Type B pancreatic cell (in vitro differentiated cells): ENCODE results near the gene MTA3. TPM values are rescaled to one million over a fixed set of nuclear protein-coding genes. Genes with fewer than 3 reads are reported as not detected.

Experiments used
- DNase-seq: peaks from one replicate; pipeline ENCODE4 v3.0.0; 2021; ENCODE audit warnings: mixed read lengths; ENCODE audit not compliant: unreplicated experiment; ENCODE audit errors: extremely low spot score
- H3K27ac Mint-ChIP-seq: 2 replicates; pipeline ENCODE4 v1.8.0; 2021; ENCODE audit warnings: mild to moderate bottlenecking, mixed read lengths
- H3K27me3 Mint-ChIP-seq: 2 replicates; pipeline ENCODE4 v1.8.0; 2021; ENCODE audit warnings: mixed read lengths
- H3K36me3 Mint-ChIP-seq: 2 replicates; pipeline ENCODE4 v1.8.0; 2021; ENCODE audit warnings: mixed read lengths
- H3K4me1 Mint-ChIP-seq: one replicate; pipeline ENCODE4 v1.8.0; 2021; ENCODE audit warnings: mixed read lengths; ENCODE audit not compliant: unreplicated experiment
- H3K4me3 Mint-ChIP-seq: 2 replicates; pipeline ENCODE4 v1.8.0; 2021; ENCODE audit warnings: mild to moderate bottlenecking, mixed read lengths
- H3K9me3 Mint-ChIP-seq: 2 replicates; pipeline ENCODE4 v1.8.0; 2021; ENCODE audit warnings: mixed read lengths
- CTCF ChIP-seq: fragments of 200-600 bp; sonication (generic); conservative IDR thresholded peaks from 2 replicates; pipeline ENCODE4 v1.5.0; 2021; ENCODE audit warnings: antibody characterized with exemption, mild to moderate bottlenecking
- total RNA-seq: library from RNA; stranded (reverse); gene quantifications from 2 replicates; pipeline ENCODE4 v1.2.1, GENCODE V29; 2021; ENCODE audit warnings: low replicate concordance

The MTA3 gene
- total RNA-seq, 1 donor from 2014 or later, result 59.7 TPM

- peak overlapping the region; percentile 68 for H3K27ac Mint-ChIP-seq
- peaks cover 35% of the 10 kb centered on the region for H3K4me1 Mint-ChIP-seq
- no peak for TF ChIP-seq CTCF
- H3K36me3 Mint-ChIP-seq, result peaks cover 5% of the 10 kb centered on the region
- peak overlapping the region; percentile 88 for H3K4me3 Mint-ChIP-seq
- H3K27me3 Mint-ChIP-seq, result peaks cover 9% of the 10 kb centered on the region
- no peak for DNase-seq
- H3K9me3 Mint-ChIP-seq, result no peaks in the 10 kb centered on the region
These were observed 223.7 kb downstream of the MTA3 start for GRCh38 chr2:42792087-42792582.

- peak within 1 kb of the TSS; percentile 88 for H3K4me3 Mint-ChIP-seq
- H3K27me3 Mint-ChIP-seq, result peaks cover 9% of the 10 kb centered on the region
- peaks cover 35% of the 10 kb centered on the region for H3K4me1 Mint-ChIP-seq
- H3K36me3 Mint-ChIP-seq, result peaks cover 5% of the 10 kb centered on the region
- H3K9me3 Mint-ChIP-seq, result no peaks in the 10 kb centered on the region
- no peak for DNase-seq
- TF ChIP-seq CTCF, result peak; percentile 56
- H3K27ac Mint-ChIP-seq, result peak within 1 kb of the TSS; percentile 68
These were observed 224.3 kb downstream of the MTA3 start, which contains the start of gene HAAO for GRCh38 chr2:42792583-42793333. HAAO (minus strand) TSS chr2:42792583; CDS start chr2:42792536, 47 bp downstream.

- H3K27ac Mint-ChIP-seq, result peak overlapping the region; percentile 67
- peaks cover 32% of the 10 kb centered on the region for H3K4me1 Mint-ChIP-seq
- peaks cover 9% of the 10 kb centered on the region for H3K27me3 Mint-ChIP-seq
- H3K9me3 Mint-ChIP-seq, result no peaks in the 10 kb centered on the region
- H3K4me3 Mint-ChIP-seq, result peak overlapping the region; percentile 88
- no peak for TF ChIP-seq CTCF
- no peak for DNase-seq
- peaks cover 5% of the 10 kb centered on the region for H3K36me3 Mint-ChIP-seq
These were observed 225.2 kb downstream of the MTA3 start for GRCh38 chr2:42793334-42794270.

- Mint-ChIP-seq H3K9me3 (no peaks in the 10 kb centered on the region), H3K4me1 (peaks cover 29% of the 10 kb centered on the region), H3K4me3 (peak overlapping the region; percentile 88), H3K36me3 (peaks cover 5% of the 10 kb centered on the region), H3K27ac (peak overlapping the region; percentile 3), H3K27me3 (peaks cover 9% of the 10 kb centered on the region)
- DNase-seq, result no peak
- TF ChIP-seq CTCF, result peak; percentile 54
These were observed 226.0 kb downstream of the MTA3 start for GRCh38 chr2:42794271-42795046.

GRCh38 chr2:42795275-42795674 lies 226.8 kb downstream of the MTA3 start:
- H3K27me3 Mint-ChIP-seq, result peaks cover 9% of the 10 kb centered on the region
- peaks cover 5% of the 10 kb centered on the region for H3K36me3 Mint-ChIP-seq
- no peaks in the 10 kb centered on the region for H3K9me3 Mint-ChIP-seq
- no peak overlapping the region for H3K27ac Mint-ChIP-seq
- peaks cover 29% of the 10 kb centered on the region for H3K4me1 Mint-ChIP-seq
- TF ChIP-seq CTCF, result no peak
- no peak overlapping the region for H3K4me3 Mint-ChIP-seq
- no peak for DNase-seq
